Amniotic epithelial cell (primary cell): ENCODE data around the gene AGPS.
"Not testable (repeated sequence)": the region's sequence is repeated elsewhere in the genome, so short reads cannot be mapped to it uniquely, and the experiment has no call there.

Experiments used
- DNase-seq: peaks from one replicate; pipeline ENCODE4 v3.0.0-alpha.2; 2010; ENCODE audit warnings: low read depth

Gene AGPS

GRCh38 chr2:177424120-177424519 lies 31.5 kb downstream of the AGPS start:
- not testable (repeated sequence) for DNase-seq

GRCh38 chr2:177424620-177425019 lies 32.0 kb downstream of the AGPS start:
- DNase-seq = peak; percentile 59

GRCh38 chr2:177427316-177427715 lies 34.7 kb downstream of the AGPS start:
- DNase-seq = no peak

GRCh38 chr2:177427936-177428335 lies 35.4 kb downstream of the AGPS start:
- DNase-seq = peak; percentile 17

- peak; percentile 98 for DNase-seq
Measured at GRCh38 chr2:177429688-177430325, 37.2 kb downstream of the AGPS start.

- peak; percentile 42 for DNase-seq
Measured at GRCh38 chr2:177430411-177430810, 37.8 kb downstream of the AGPS start.

- not testable (repeated sequence) for DNase-seq
Measured at GRCh38 chr2:177431111-177431725, 38.6 kb downstream of the AGPS start.

GRCh38 chr2:177432703-177433102 lies 40.1 kb downstream of the AGPS start:
- DNase-seq = no peak

GRCh38 chr2:177433402-177433801 lies 40.8 kb downstream of the AGPS start:
- peak; percentile 27 for DNase-seq

GRCh38 chr2:177434475-177434874 lies 41.9 kb downstream of the AGPS start:
- DNase-seq = no peak

- DNase-seq = no peak
Measured at GRCh38 chr2:177445200-177445599, 52.6 kb downstream of the AGPS start.

- DNase-seq = no peak
Measured at GRCh38 chr2:177448031-177448430, 55.5 kb downstream of the AGPS start.

- no peak for DNase-seq
Measured at GRCh38 chr2:177449159-177449558, 56.6 kb downstream of the AGPS start.

GRCh38 chr2:177455187-177455586 lies 62.6 kb downstream of the AGPS start:
- DNase-seq = no peak

- not testable (repeated sequence) for DNase-seq
Measured at GRCh38 chr2:177459756-177460155, 67.2 kb downstream of the AGPS start.

- DNase-seq = no peak
Measured at GRCh38 chr2:177460973-177461585, 68.5 kb downstream of the AGPS start.

GRCh38 chr2:177464549-177464948 lies 72.0 kb downstream of the AGPS start:
- DNase-seq = peak; percentile 13

- no peak for DNase-seq
Measured at GRCh38 chr2:177465400-177466138, 73.0 kb downstream of the AGPS start.

- DNase-seq = no peak
Measured at GRCh38 chr2:177466337-177467195, 74.0 kb downstream of the AGPS start.

GRCh38 chr2:177467646-177468045 lies 75.1 kb downstream of the AGPS start:
- peak; percentile 51 for DNase-seq

- DNase-seq = no peak
Measured at GRCh38 chr2:177471990-177472389, 79.4 kb downstream of the AGPS start.

- no peak for DNase-seq
Measured at GRCh38 chr2:177474301-177474700, 81.7 kb downstream of the AGPS start.
